ENCODE data around the gene RTL3. TPM values are rescaled to one million over a fixed set of nuclear protein-coding genes. Genes with fewer than 3 reads are reported as not detected.

RTL3 gene
- total and polyA plus RNA-seq, 2 experiments from 2014 or later, result 0.11 to 0.18 TPM

GRCh38 chrX:78618987-78619386, 40.1 kb downstream of the RTL3 start:
- no peak for TF ChIP-seq EZH2phosphoT487 (IDR thresholded peaks at IDR 0.05; ENCODE audit: insufficient read depth, low read depth)
- no peak for TF ChIP-seq EZH2 (IDR thresholded peaks at IDR 0.05; ENCODE audit: insufficient read depth, poor library complexity, severe bottlenecking)
- H4K20me1 ChIP-seq (ENCODE audit: insufficient read depth), result no peaks in the 10 kb centered on the region
- no peaks in the 10 kb centered on the region for H3F3A ChIP-seq (ENCODE audit: insufficient read depth)
- H3K36me3 ChIP-seq (ENCODE audit: low read depth), result no peaks in the 10 kb centered on the region
- H3K9ac ChIP-seq, result no peak overlapping the region
- no peaks in the 10 kb centered on the region for H3K9me2 ChIP-seq (ENCODE audit: insufficient read depth)
- 89 to 91% methylated on average over 1 to 2 of the region's 2 CpGs for WGBS, 2 experiments (ENCODE audit: low coverage in 1 of 2, low lambda C conversion rate in 2 of 2, missing lambda C conversion rate in 2 of 2)
- H3K4me1 ChIP-seq (ENCODE audit: insufficient read depth), result no peaks in the 10 kb centered on the region
- H3K9me3 ChIP-seq (ENCODE audit: low read depth), result no peaks in the 10 kb centered on the region
- H2AFZ ChIP-seq, result no peak overlapping the region
- H3K27me3 ChIP-seq (replicated peaks; ENCODE audit: insufficient read depth), result no peaks in the 10 kb centered on the region
- DNase-seq, result no peak
- in situ Hi-C loops (cut with MboI), result no loop called here
- H3K4me3 ChIP-seq, result no peak overlapping the region
- H3K79me2 ChIP-seq (ENCODE audit: insufficient read depth), result no peaks in the 10 kb centered on the region
- no peak overlapping the region for H3K27ac ChIP-seq
- no peak overlapping the region for H3K4me2 ChIP-seq (ENCODE audit: unreplicated experiment)

- in situ Hi-C loops (cut with MboI), result no loop called here
- Histone ChIP-seq H3K27me3 (replicated peaks; ENCODE audit: insufficient read depth) (no peaks in the 10 kb centered on the region), H2AFZ (no peak overlapping the region), H3K4me3 (no peak overlapping the region), H3K4me2 (ENCODE audit: unreplicated experiment) (no peak overlapping the region), H3K36me3 (ENCODE audit: low read depth) (no peaks in the 10 kb centered on the region), H3K4me1 (ENCODE audit: insufficient read depth) (no peaks in the 10 kb centered on the region), H3K9ac (no peak overlapping the region), H3K27ac (no peak overlapping the region), H3K79me2 (ENCODE audit: insufficient read depth) (no peaks in the 10 kb centered on the region), H4K20me1 (ENCODE audit: insufficient read depth) (no peaks in the 10 kb centered on the region), H3F3A (ENCODE audit: insufficient read depth) (no peaks in the 10 kb centered on the region), H3K9me2 (ENCODE audit: insufficient read depth) (no peaks in the 10 kb centered on the region), H3K9me3 (ENCODE audit: low read depth) (no peaks in the 10 kb centered on the region)
- WGBS, 2 experiments (ENCODE audit: low coverage in 1 of 2, low lambda C conversion rate in 2 of 2, missing lambda C conversion rate in 2 of 2), result 50 to 73% methylated on average over 1 of the region's 1 CpG
- no peak for DNase-seq
- TF ChIP-seq EZH2 (IDR thresholded peaks at IDR 0.05; ENCODE audit: insufficient read depth, poor library complexity, severe bottlenecking), result no peak
- no peak for TF ChIP-seq EZH2phosphoT487 (IDR thresholded peaks at IDR 0.05; ENCODE audit: insufficient read depth, low read depth)
These were observed 44.9 kb downstream of the RTL3 start for GRCh38 chrX:78614264-78614663.

Other genes with a start within 250 kb of the RTL3 start
- not detected in 2 replicates for gene LPAR4, start 88.4 kb upstream of the RTL3 start, total RNA-seq (2014; rRNA removed; shearing (Covaris generic))
- not detected in 2 replicates for gene LPAR4, start 88.4 kb upstream of the RTL3 start, polyA plus RNA-seq (2016; fragmentation: Nextera tagmentation; extraction: Ambion mirVana)

All from GM23248 (cell line).